ENCODE results near the gene CHRDL1.

GRCh38 chrX:110675886-110676285 lies 119.7 kb downstream of the CHRDL1 start:
- TF ChIP-seq EZH2phosphoT487 (IDR thresholded peaks at IDR 0.05; ENCODE audit: insufficient read depth, low read depth) (no peak), EZH2 (IDR thresholded peaks at IDR 0.05; ENCODE audit: insufficient read depth, poor library complexity, severe bottlenecking) (no peak)
